ENCODE measurements around the gene CCDC12.
"Not testable (repeated sequence)": the region's sequence is repeated elsewhere in the genome, so short reads cannot be mapped to it uniquely, and the experiment has no call there.

CCDC12 gene

DNA sequence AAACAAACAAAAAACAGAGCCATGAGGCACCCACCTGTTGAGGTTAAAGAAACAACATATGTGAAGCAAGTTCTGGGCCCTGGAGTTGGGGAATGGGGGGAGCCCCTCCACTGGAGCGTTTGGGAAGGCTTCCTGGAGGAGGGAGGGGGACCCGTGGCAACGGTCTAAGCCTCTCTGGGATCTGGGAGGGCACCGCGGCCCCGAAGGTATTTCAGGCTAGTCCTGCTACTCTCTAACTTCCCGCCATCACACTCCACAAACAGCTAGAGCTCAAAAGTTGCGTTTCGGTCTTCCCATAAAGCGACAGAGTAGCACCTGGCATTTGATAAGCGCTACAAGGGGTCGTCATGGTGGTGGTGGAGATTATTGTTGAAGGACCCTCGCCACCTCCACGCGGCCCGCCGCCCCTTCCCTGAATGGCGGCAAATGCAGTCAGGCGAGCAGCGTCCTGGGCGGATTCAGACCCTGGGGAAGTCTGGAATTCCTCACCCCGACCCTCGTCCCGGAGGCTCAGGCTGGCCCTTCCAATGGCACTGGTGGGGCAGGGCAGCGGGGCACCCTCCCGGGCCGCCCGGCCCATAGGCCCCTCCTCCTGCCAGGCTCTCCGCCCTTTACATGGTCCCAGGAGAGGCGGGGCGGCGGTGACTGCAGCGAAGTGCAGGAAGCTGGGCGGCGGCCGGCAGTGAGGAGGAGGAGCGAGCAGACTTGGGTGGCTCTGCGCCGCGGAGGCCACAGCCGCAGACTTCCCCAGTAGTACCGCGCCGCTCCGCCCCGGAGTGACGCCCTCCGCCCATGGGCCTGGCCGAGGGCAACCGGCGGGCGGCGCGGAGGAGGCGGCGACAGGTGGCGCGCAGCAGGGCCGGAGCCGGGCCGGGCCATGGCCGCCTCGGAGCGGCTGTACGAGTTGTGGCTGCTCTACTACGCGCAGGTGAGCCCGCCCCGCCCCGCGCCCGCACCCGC lies 2.7 kb upstream of the CCDC12 start, which contains the start of gene NBEAL2:
NBEAL2 (plus strand) TSS at position 682 of the 960 bp plus-strand sequence; CDS start at position 878, 196 bp downstream.
- DNase-seq (ENCODE audit: low spot score), result peak; percentile 95

DNA sequence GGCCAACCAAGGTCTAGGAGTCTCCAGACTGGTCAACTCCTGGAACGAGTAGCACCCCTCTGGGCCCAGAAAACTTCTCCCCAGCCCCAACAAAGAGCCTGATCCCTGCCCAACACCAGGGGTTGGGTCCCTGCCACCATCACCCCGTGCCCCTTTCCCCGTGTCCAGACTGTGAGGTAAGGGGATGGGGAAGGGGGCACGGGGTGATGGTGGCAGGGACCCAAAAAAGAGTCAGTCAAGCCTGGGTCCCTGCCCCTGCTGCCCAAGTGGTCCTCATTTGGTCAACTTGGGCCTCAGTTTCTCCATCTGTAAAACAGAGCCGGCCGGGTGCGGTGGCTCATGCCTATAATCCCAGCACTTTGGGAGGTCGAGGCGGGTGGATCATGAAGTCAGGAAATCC lies 1.8 kb upstream of the CCDC12 start:
- no peak for DNase-seq (ENCODE audit: low spot score)

DNA sequence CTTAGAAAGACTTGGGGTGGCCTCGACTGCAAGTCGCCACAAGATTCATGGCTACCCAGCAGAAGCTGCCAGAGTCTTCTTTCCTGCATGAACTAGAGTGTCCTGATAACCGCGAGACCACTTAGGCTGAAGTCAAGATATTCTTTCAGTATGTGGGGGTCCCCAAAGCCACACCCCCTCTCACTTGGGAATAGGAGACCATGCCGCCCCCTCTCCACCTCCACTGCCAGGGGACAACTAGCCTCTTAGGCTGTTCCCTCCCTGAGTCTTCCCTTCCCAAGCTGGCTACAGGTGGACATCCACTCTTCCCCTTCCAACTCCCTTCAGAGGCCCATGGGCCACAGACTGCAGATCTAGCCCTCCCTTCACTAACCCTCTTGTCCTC lies 1.3 kb upstream of the CCDC12 start:
- no peak for DNase-seq (ENCODE audit: low spot score)

DNA sequence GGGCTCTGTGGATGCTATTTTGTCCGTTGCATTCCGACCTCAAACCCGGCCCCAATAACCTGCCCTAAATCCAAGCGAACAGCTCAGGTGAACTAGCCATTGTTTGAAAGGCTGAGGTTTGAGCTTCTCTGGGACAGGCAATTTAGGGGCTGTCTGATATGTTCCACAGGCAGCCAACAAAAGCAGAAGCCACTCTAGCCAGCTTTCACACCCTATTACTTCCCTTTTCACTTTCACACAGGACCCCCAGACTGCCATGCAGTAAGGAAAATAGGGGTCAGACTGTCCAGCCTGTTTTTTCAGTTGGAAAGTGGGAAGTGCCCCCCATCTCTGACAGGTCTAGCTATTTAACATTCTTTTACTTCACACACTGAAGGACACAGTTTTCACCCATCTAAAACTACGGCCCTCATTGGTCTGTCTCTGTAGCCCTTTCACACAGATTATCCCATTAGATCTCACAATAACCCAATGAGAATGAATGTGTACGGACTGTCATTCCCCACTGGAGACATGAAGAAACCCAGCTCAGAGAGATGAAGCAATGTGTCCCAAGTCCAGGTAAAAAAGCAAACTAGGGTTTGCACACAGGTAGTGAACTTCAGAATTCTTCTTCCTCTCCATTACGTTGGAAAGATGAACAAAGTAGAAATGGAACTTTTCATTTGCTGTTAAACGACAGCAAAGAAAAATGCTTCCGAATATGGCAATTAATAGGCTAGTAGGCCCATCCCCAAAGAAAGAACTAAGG lies 1.9 kb downstream of the CCDC12 start:
- no peak for DNase-seq (ENCODE audit: low spot score)

GRCh38 chr3:46972396-46972795 lies 4.1 kb downstream of the CCDC12 start:
- DNase-seq (ENCODE audit: low spot score), result no peak

- no peak for DNase-seq (ENCODE audit: low spot score)
These were observed 4.8 kb downstream of the CCDC12 start for GRCh38 chr3:46971742-46972141.

GRCh38 chr3:46971151-46971550 lies 5.4 kb downstream of the CCDC12 start:
- no peak for DNase-seq (ENCODE audit: low spot score)

GRCh38 chr3:46970391-46971091 lies 6.0 kb downstream of the CCDC12 start:
- no peak for DNase-seq (ENCODE audit: low spot score)

DNA sequence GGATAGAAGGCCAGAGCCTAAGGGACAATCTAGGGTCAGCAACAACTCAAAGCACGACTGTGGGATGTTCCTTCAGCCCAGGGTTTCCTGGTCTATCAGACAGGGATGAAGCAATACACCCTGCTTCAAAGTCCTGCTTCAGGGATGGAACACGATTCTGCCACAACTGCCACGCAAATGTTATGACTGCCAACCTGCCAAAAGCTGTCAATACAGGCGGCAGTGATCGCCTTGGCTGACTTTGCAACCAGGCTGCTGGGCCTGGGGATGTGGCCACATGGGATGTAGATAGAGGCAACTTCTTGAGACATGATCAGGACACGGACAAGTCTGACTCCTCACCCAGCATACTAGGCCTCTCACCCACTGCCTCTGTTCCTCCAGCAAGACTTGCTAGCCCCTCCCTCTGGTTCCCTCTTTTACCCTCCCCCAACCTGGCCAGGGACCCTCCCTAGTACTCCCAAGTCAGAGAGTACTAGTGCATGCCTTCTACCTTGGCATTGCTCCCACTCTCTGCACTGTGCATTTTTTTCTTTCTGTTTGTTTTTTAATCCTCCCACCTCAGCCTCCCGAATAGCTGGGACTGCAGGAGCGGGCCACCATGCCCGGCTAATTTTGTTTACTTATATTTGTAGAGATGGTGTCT lies 7.6 kb downstream of the CCDC12 start:
- no peak for DNase-seq (ENCODE audit: low spot score)

DNA sequence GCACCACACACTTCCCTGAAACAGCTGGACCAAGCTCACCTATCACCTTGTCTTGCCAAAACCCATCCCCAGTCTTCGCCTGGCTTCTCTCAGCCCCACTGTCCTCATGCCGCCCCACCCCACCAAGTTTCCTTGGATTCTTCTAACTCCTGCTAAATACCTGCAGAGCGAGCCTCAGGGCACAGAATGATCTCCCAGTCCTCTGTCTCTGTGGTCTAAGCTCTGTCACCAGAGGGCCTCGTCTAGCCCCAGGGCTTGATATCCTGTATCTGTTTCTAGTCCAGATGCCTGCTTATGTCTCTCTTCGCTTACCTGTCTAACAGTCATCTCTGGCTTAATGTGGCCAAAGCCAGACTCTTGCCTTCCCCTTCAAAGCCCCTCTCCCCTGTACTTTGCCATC lies 9.7 kb downstream of the CCDC12 start:
- DNase-seq (ENCODE audit: low spot score), result no peak

- DNase-seq (ENCODE audit: low spot score), result no peak
These were observed 11.4 kb downstream of the CCDC12 start for GRCh38 chr3:46965151-46965550.

GRCh38 chr3:46964038-46964590 lies 12.4 kb downstream of the CCDC12 start:
- not testable (repeated sequence) for DNase-seq (ENCODE audit: low spot score)

- DNase-seq (ENCODE audit: low spot score), result no peak
These were observed 13.6 kb downstream of the CCDC12 start for GRCh38 chr3:46962990-46963389.

- DNase-seq (ENCODE audit: low spot score), result no peak
These were observed 14.1 kb downstream of the CCDC12 start for GRCh38 chr3:46962427-46962826.

DNA sequence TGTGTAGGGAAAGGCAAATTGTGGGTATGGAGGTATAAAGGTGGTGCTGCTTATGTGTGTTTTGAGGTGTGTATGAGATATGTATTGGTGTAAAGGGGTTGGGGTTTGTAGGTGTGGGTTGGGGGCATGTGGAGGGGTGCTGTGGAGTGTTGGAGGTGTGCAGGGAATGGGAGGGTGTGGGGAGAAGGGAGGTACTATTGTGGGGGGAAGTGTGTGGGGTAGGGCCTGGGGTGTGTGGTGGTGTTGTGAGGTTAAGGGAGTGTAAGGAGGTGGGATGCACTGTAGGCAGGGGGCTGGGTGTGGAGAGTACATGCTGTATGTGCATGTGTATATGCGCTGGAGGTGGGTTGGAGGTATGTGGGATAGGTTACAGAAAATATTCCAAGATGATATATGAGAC lies 15.7 kb downstream of the CCDC12 start:
- DNase-seq (ENCODE audit: low spot score), result no peak

DNA sequence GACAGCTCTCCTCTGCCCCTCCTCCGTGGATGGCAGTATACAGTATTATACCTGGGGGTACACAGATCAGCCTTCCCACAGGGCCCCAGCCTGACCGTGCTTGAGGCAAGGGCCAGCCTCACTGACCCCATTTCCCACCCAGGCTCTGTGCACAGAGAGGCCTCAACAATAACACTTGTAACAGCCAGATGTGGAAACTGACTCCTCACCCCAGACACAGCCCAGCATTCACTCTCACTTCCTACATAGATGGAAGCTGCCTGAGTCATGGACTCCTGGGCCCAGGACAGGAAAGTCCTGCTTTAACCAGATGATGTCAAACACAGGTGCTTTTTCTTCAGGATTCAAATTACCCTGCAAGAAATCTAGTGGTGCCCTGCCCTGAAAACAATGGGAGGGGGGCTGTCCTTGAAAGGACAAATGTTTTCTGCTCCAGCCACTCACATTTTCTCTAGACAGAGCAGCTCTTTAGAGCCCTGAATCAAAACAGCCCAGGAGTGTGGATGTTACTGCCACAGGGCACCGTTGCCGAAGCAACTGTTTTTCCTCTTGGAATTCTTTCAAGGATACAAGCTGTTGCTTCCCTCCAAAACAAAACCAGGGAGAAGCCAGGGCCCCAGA lies 16.4 kb downstream of the CCDC12 start:
- DNase-seq (ENCODE audit: low spot score), result peak; percentile 54

- no peak for DNase-seq (ENCODE audit: low spot score)
These were observed 17.4 kb downstream of the CCDC12 start for GRCh38 chr3:46959161-46959511.

DNA sequence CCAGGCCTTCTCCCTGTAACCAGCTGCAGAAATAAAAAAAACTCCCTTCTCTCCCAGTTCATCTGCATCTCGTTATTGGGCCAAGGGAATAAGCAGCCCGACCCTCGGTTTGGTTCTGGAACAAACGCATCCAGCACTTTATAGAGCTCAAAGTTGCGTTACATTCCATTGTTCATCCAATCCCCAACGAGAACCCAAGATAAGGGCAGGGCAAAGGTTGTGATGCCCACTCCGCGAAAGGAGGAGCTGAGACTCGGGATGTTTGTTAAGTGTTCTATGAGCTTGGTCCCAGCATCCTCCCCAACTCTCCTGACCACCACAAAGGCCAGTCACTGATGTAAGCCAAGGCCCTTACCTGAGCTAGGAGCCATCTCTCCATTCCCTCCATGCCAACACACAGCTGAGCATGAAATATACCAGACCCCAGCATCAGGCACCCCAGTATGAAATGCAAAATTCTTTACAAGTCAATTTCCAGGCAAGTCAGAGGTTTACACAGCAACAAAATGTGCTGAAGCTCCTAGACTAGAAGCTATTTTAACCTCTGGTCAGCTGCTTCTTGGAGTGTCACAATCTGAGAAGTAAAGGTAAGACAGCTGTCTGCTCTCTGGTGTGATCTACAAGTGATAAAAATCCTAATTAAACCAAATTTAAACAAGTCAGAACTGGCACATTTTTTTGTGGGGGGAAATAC lies 17.9 kb downstream of the CCDC12 start:
- DNase-seq (ENCODE audit: low spot score), result no peak

DNA sequence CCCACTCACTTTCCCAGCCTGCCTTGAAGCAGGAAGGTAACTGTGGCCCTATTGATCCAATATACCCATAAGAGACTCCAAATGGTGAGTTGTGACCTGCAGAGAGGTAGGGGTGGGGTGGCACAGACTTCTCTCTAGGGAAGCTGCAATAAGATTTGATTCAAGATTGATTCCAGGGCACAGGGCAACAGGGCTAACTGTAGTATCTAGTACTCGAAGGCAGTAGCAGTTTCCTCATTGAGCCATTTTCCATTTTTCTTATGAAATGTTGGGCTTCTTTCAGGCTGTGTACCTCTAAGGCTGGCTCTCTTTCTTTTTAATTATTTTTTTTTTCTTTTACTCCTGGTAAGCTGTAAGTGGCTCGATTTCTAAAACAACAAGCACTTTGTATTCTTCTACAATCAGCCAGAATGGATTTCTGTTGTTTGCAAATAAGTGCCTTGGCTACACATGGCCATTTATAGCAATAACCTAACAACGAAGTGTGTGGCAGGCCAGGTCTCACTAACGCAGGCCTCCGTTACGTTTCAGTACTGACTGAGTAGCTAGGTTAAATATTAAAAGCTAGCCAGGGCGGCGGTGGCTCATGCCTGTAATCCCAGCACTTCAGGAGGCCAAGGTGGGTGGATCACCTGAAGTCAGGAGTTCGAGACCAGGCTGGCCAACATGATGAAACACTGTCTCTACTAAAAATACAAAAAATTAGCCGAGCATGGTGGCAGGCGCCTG lies 19.3 kb downstream of the CCDC12 start:
- no peak for DNase-seq (ENCODE audit: low spot score)

- no peak for DNase-seq (ENCODE audit: low spot score)
These were observed 20.7 kb downstream of the CCDC12 start for GRCh38 chr3:46955801-46956259.

All from AG20443 (cell line).